CD1c-positive myeloid dendritic cell (primary cell): Measurements from ENCODE around the gene ARPC2.

Source experiments
- DNase-seq: peaks from one replicate; pipeline ENCODE4 v3.0.0-alpha.2; 2016; ENCODE audit errors: extremely low spot score

Gene ARPC2

GRCh38 chr2:218253232-218253625 is 36.2 kb downstream of the ARPC2 start:
- DNase-seq, result no peak

- peak; percentile 28 for DNase-seq
Observed at GRCh38 chr2:218255446-218255845, 38.5 kb downstream of the ARPC2 start.

- no peak for DNase-seq
Observed at GRCh38 chr2:218256612-218257350, 39.8 kb downstream of the ARPC2 start.

- DNase-seq, result peak; percentile 94
Observed at GRCh38 chr2:218257390-218257981, 40.5 kb downstream of the ARPC2 start.

GRCh38 chr2:218259099-218259961 is 42.3 kb downstream of the ARPC2 start:
- DNase-seq, result peak; percentile 69

GRCh38 chr2:218260166-218260565 is 43.2 kb downstream of the ARPC2 start:
- DNase-seq, result no peak

- no peak for DNase-seq
Observed at GRCh38 chr2:218260742-218261422, 43.9 kb downstream of the ARPC2 start, which contains the start of gene GPBAR1. Gene GPBAR1 (plus strand): TSS chr2:218261015. CDS start chr2:218262725, 1,710 bp downstream.

- peak; percentile 50 for DNase-seq
Observed at GRCh38 chr2:218261423-218262236, 44.6 kb downstream of the ARPC2 start.

- DNase-seq, result no peak
Observed at GRCh38 chr2:218262237-218262600, 45.2 kb downstream of the ARPC2 start.

- no peak for DNase-seq
Observed at GRCh38 chr2:218262631-218263586, 45.9 kb downstream of the ARPC2 start.

- DNase-seq, result peak; percentile 57
Observed at GRCh38 chr2:218263817-218264641, 47.0 kb downstream of the ARPC2 start.

GRCh38 chr2:218264773-218265561 is 48.0 kb downstream of the ARPC2 start:
- DNase-seq, result no peak

- no peak for DNase-seq
Observed at GRCh38 chr2:218265626-218266025, 48.6 kb downstream of the ARPC2 start.

- DNase-seq, result no peak
Observed at GRCh38 chr2:218266316-218266979, 49.5 kb downstream of the ARPC2 start.

- no peak for DNase-seq
Observed at GRCh38 chr2:218267259-218267658, 50.3 kb downstream of the ARPC2 start.

- DNase-seq, result peak; percentile 100
Observed at GRCh38 chr2:218269900-218270720, 53.1 kb downstream of the ARPC2 start, which contains the start of the genes AAMP and PNKD. Gene AAMP (minus strand): TSS chr2:218270137. CDS start chr2:218270086, 51 bp downstream. Gene PNKD (plus strand): TSS chr2:218270519. CDS start chr2:218270536, 17 bp downstream.
